ENCODE data around the gene SDF4.
"Not testable (repeated sequence)": the region's sequence is repeated elsewhere in the genome, so short reads cannot be mapped to it uniquely, and the experiment has no call there.

Gene SDF4

GRCh38 chr1:1255078-1255477 is 23.3 kb upstream of the SDF4 start:
- TF ChIP-seq CTCF (IDR thresholded peaks at IDR 0.05; ENCODE audit: control extremely low read depth, extremely low read depth, low read depth, missing control alignments) = no peak
- CTCF ChIA-PET = interaction anchor here (1.0 kb wide), 1 partner anchor 132 kb away, joined by 4 read pairs; no protein-coding TSS in a partner anchor
- POLR2A ChIA-PET = interaction anchor here (0.5 kb wide), 1 partner anchor 11 kb away, joined by 3 read pairs; no protein-coding TSS in a partner anchor

GRCh38 chr1:1254667-1254998 is 22.8 kb upstream of the SDF4 start:
- no peak for DNase-seq (ENCODE audit: extremely low spot score)
- ChIA-PET POLR2A (no interaction called here), CTCF (interaction anchor here (1.0 kb wide), 1 partner anchor 132 kb away, joined by 4 read pairs; no protein-coding TSS in a partner anchor)
- TF ChIP-seq CTCF (IDR thresholded peaks at IDR 0.05; ENCODE audit: control extremely low read depth, extremely low read depth, low read depth, missing control alignments) = no peak

More at GRCh38 chr1:1255078-1255477, 23.3 kb upstream of the SDF4 start:
- no peak for DNase-seq (ENCODE audit: extremely low spot score)

GRCh38 chr1:1253972-1254666 is 22.3 kb upstream of the SDF4 start:
- CTCF ChIA-PET = interaction anchor here (1.0 kb wide), 1 partner anchor 131 kb away, joined by 4 read pairs; no protein-coding TSS in a partner anchor
- POLR2A ChIA-PET = no interaction called here
- DNase-seq (ENCODE audit: extremely low spot score) = no peak
- TF ChIP-seq CTCF (IDR thresholded peaks at IDR 0.05; ENCODE audit: control extremely low read depth, extremely low read depth, low read depth, missing control alignments) = no peak

GRCh38 chr1:1253314-1253713 is 21.5 kb upstream of the SDF4 start:
- POLR2A ChIA-PET = no interaction called here
- TF ChIP-seq CTCF (IDR thresholded peaks at IDR 0.05; ENCODE audit: control extremely low read depth, extremely low read depth, low read depth, missing control alignments) = no peak

GRCh38 chr1:1250786-1251284 is 19.0 kb upstream of the SDF4 start:
- peak; percentile 83 for DNase-seq (ENCODE audit: extremely low spot score)
- ChIA-PET CTCF (interaction anchor here (0.9 to 3.7 kb wide), 27 partner anchors 9 to 270 kb away, joined by 3 to 54 read pairs (median 4); partner anchors contain the start of gene PERM1), POLR2A (interaction anchor here (0.5 to 0.6 kb wide), 2 partner anchors 43 to 73 kb away, joined by 3 read pairs; no protein-coding TSS in a partner anchor)
- no peak for TF ChIP-seq CTCF (IDR thresholded peaks at IDR 0.05; ENCODE audit: control extremely low read depth, extremely low read depth, low read depth, missing control alignments)

More at GRCh38 chr1:1253314-1253713, 21.5 kb upstream of the SDF4 start:
- CTCF ChIA-PET = no interaction called here
- DNase-seq (ENCODE audit: extremely low spot score) = no peak

- DNase-seq (ENCODE audit: extremely low spot score); CTCF ChIA-PET; POLR2A ChIA-PET: not testable (repeated sequence)
Measured at GRCh38 chr1:1248009-1248913, 16.5 kb upstream of the SDF4 start.

Measured in GM10248 (cell line).